ENCODE measurements around the gene ZNF282.

- TF ChIP-seq ZFX (IDR thresholded peaks at IDR 0.05), result no peak
- TF ChIP-seq CTCF (conservative IDR thresholded peaks at IDR 0.05), result no peak
Measured at GRCh38 chr7:149232362-149232761, 37.0 kb downstream of the ZNF282 start.
